HG02884 (cell line): Measurements from ENCODE around the gene SUCLG1.
"Not testable (repeated sequence)": the region's sequence is repeated elsewhere in the genome, so short reads cannot be mapped to it uniquely, and the experiment has no call there.

Source experiments
- ATAC-seq: cut with Tn5 transposase; IDR thresholded peaks from one replicate; pipeline ENCODE4 v1.9.1; 2021; ENCODE audit warnings: mild to moderate bottlenecking, moderate library complexity; ENCODE audit not compliant: unreplicated experiment

SUCLG1 gene

DNA sequence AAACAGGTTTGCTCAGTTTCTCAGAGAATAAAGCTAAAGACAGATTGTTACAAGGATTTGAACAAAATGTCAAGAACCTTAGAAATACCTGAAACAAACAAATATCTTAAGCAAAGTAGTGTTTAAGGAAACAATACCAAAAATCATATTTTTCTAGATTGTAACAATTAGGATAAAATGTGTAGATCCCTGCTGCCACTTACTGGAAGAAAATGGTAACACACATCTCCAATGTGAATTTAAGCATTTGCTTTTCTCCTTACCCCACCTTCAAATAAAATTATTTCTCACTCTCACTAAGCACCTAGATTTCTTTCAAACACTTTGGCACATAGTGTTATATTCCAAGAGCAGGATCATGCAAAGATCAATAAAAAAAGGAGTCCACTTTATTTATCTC lies 34.9 kb downstream of the SUCLG1 start:
- ATAC-seq, result no peak

DNA sequence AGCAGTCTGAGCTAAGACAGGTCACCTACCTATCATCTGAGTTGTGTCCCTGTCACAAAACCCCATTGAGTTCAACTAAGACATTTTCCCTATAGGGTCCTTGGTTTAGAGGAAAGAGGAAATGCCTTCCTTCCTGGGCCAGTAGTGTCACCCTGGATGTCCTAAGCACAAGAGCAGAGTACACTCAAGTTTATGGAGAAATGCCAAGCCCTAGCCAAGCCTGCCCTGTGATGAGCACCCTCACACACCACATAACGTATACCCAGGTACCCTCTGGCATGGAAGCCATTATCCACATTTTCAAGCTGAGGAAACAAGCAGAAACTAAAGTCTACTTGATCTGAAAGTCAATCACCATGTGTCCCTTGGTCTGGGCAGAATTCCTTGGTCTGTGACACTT lies 37.3 kb downstream of the SUCLG1 start:
- no peak for ATAC-seq

- no peak for ATAC-seq
Measured at GRCh38 chr2:84421197-84421596, 37.9 kb downstream of the SUCLG1 start.

DNA sequence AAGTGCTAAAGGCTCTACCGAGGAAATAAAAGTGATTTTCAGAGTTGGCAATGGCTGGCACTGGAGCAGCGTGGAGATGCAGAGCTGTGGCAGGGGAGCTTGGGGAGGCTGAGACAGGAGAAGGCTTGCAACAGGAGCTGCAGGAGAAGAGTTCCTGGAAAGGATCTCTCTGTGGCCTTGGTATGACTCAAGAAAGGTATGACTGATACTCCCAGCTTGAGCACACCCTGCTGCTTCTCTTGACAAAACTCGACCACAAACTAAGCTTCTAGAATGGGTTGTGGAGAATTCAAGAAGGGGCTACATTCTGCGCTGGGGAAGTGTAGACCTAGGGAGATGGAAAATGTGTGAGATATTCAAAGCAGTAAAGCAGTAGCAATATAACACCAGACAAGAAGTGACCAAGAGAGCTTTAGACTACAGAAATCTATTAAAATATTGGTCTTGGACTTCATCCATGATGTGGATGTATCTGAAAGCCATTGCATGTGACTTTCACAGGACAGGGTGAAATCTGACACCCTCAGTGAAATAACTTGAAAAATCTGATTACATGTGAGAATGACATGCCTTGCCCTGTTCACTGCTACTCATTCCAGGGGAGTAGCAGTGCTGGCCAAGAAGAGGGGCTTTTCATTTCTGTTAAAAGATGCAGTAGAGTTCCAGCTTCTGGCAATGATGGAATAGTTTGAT lies 41.5 kb downstream of the SUCLG1 start:
- ATAC-seq, result no peak

DNA sequence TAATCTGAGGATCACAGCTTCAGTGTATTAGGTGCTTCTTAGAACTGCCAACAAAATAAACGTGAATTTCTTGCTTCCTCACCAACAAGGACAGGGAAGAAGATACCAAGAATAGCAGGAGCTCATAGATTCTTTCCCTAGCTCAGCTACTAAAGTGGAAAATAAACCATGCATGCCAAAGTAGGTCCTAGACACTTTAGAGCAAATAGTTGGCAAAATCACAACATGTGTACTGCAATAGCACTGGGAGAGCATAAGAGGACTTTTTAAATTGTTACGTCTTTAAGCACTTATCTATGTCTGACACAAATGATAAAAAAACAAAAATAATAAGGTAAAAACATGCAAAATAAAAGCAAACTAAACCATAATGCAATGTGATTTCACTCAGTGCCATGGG lies 49.5 kb downstream of the SUCLG1 start:
- no peak for ATAC-seq

DNA sequence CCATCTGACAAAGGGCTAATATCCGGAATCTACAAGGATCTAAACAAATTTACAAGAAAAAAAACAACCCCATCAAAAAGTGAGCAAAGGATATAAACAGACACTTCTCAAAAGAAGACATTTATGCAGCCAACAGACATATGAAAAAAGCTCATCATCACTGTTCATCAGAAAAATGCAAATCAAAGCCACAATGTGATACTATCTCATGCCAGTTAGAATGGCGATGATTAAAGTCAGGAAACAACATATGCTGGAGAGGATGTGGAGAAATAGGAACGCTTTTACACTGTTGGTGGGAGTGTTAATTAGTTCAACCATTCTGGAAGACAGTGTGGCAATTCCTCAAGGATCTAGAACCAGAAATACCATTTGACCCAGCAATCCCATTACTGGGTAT lies 57.0 kb downstream of the SUCLG1 start:
- not testable (repeated sequence) for ATAC-seq

- not testable (repeated sequence) for ATAC-seq
Measured at GRCh38 chr2:84399839-84400238, 59.2 kb downstream of the SUCLG1 start.

DNA sequence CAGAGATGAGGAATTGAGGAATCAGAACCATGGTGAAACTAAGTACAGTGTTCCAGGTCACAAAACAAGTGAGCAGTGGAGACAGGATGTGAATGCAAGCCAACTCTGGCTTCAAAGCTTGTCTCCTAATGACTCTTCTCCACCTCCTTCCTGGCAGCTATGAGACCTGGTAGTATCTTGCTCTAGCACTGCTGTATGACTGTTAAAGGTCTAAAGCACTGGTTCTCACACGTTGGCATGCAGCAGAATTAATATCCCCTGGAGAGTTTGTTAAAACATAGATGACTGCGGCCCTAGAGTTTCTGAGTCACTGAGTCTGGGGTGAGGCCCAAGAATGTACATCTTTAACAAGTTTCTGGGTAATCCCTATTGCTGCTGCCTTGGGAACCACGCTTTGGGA lies 63.3 kb downstream of the SUCLG1 start:
- no peak for ATAC-seq

- no peak for ATAC-seq
Measured at GRCh38 chr2:84394628-84395027, 64.5 kb downstream of the SUCLG1 start.

- no peak for ATAC-seq
Measured at GRCh38 chr2:84393829-84394228, 65.3 kb downstream of the SUCLG1 start.

GRCh38 chr2:84389794-84390193 lies 69.3 kb downstream of the SUCLG1 start:
- ATAC-seq, result no peak

DNA sequence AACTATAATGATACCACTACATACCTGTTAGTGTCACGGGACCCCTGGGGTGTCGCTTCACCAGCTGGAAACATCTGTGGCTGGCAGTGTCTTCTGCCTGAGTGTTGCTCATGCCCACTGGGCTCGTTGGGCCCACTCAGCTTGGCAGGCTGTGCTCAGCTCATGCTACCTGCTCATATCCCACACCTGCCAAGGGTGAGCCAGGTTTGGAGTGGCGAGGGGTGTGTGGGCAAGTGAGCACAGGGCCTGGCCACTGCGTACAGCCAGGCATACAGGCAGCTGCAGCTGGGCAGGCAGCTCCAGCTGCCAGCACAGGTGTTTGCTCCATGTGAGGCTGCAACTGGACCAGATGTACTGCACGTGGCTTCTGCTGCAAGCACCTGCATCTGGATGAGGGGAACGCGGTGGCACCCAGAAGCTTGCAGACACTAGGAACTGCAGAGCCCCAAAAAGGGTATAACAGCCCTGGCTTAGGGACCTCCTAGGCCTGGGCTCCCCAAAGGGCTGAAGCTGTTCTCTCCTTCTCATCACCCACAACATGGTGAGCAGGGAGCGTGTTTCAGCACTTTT lies 70.1 kb downstream of the SUCLG1 start:
- ATAC-seq, result no peak

DNA sequence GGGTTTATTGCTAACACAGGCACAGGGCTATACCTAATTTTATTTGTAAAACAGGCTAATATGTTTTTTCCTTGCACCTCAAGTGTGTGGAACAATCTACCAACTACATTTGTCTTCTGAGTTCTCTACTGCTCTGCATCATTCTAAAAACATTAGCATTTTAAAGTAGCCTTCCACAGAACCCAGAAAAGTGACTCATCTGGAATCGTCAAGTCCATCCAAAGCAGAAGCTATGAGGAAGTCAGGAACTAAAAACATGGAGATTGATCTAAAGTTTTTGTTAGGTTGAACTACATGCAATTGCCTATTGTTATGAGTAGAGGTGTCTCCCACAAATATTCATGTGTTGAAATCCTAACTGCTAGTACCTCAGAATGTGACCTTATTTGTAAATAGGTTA lies 70.9 kb downstream of the SUCLG1 start:
- ATAC-seq, result no peak

DNA sequence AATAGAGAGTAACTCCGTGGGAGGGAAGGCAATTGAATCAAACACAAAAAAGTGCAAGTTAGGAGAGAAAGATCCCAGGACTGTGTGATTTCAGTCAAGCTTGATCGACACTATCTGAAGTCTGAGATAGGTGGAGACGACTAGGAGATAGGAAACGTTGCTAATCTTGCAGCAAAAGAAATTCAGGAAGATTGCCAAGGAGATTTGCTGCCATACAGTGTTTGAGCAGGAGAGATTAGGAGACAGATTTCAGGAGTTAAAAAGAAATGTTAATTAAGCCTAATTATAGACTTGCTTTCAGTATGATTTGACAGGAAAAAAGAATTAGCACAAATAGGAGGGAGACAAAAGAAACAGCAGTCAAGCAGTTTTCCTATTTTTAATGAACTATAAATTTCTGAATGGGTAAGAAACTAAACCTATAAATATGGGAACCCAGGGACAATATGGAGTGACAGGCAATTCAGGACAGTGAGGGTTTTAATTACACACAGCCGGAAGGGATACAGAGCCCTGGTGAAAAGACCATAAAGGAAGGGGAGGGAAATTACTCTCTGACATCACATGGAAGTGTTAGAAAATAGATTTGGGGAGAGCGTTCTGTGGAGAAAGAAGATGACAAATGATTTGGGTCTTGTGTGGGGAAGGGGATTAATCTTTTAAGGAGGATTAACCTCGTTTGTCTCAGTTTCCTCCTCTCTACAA lies 72.6 kb downstream of the SUCLG1 start:
- ATAC-seq, result no peak

DNA sequence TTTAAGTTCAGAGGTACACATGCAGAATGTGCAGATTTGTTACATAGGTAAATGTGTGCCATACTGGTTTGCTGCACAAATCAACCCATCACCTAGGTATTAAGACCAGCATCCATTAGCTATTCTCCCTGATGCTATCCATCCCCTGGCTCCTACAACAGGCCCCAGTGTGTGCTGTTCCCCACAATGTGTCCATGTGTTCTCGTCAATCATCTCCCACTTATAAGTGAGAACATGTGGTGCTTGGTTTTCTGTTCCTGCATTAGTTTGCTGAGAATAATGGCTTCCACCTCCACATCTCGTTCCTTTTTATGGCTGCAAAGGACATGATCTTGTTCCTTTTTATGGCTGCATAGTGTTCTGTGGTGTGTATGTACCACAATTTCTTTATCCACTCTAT lies 75.8 kb downstream of the SUCLG1 start:
- no peak for ATAC-seq

DNA sequence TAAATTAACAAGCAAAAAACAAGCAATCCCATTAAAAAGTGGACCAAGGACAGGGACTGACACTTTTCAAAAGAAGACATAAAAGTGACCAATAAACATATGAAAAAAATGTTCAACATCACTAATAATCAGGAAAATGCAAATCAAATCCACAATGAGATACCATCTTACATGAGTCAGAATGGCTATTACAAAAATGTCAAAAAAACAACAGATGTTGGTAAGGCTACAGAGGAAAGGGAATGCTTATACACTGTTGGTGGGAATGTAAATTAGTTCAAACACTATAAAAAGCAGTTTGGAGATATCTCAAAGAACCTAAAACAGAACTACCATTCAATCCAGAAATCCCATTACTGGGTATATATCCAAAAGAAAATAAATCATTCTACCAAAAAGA lies 78.2 kb downstream of the SUCLG1 start:
- no peak for ATAC-seq

DNA sequence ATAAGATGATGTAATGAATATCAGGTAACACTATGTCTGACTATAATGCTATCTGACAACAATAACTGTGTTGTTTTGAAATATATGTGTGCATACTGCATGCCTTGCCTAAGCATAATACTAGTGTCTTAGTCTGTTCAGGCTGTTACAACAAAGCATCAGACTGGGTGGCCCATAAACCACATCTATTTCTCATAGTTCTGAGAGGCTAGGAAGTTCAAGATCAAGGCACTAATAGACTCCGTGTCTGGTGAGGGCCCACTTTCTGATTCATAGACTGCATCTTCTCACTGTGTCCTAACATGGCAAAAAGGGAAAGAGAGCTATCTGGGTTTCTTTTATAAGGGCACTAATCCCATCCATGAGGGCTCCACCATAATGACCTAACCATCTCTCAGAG lies 80.1 kb downstream of the SUCLG1 start:
- no peak for ATAC-seq

GRCh38 chr2:84375020-84375419 lies 84.1 kb downstream of the SUCLG1 start:
- no peak for ATAC-seq

GRCh38 chr2:84373866-84374265 lies 85.2 kb downstream of the SUCLG1 start:
- no peak for ATAC-seq
